Memory B cell (primary cell): ENCODE measurements around the gene SLC22A13.
"Not testable (repeated sequence)": the region's sequence is repeated elsewhere in the genome, so short reads cannot be mapped to it uniquely, and the experiment has no call there.

Experiments
- ATAC-seq: fragments of 150-1000 bp; cut with Tn5 transposase; 2 replicates; pipeline ENCODE4 v1.10.0; 2021; ENCODE audit warnings: low read depth, mild to moderate bottlenecking, moderate library complexity
- DNase-seq, 2 donors: peaks; one replicate each; pipeline ENCODE4 v3.0.0; 2022; ENCODE audit warnings: low spot score in 2 of 2
- H3K27ac Mint-ChIP-seq: one replicate; pipeline ENCODE4 v1.8.0; 2022; ENCODE audit warnings: mild to moderate bottlenecking, moderate library complexity, mixed read lengths
- H3K27me3 Mint-ChIP-seq: one replicate; pipeline ENCODE4 v1.8.0; 2022; ENCODE audit warnings: mixed read lengths
- H3K36me3 Mint-ChIP-seq: one replicate; pipeline ENCODE4 v1.8.0; 2022; ENCODE audit warnings: mild to moderate bottlenecking, mixed read lengths
- H3K4me1 Mint-ChIP-seq: one replicate; pipeline ENCODE4 v1.8.0; 2022; ENCODE audit warnings: mixed read lengths
- H3K4me3 Mint-ChIP-seq: one replicate; pipeline ENCODE4 v1.8.0; 2022; ENCODE audit warnings: mild to moderate bottlenecking, moderate library complexity, mixed read lengths
- H3K9me3 Mint-ChIP-seq: one replicate; pipeline ENCODE4 v1.8.0; 2022; ENCODE audit warnings: mixed read lengths

SLC22A13 gene

GRCh38 chr3:38317192-38317759, 51.7 kb downstream of the SLC22A13 start:
- H3K4me3 Mint-ChIP-seq = no peak overlapping the region
- peaks cover 1% of the 10 kb centered on the region for H3K9me3 Mint-ChIP-seq
- DNase-seq (no peak), ATAC-seq (no peak)
- H3K4me1 Mint-ChIP-seq = no peaks in the 10 kb centered on the region
- H3K36me3 Mint-ChIP-seq = no peaks in the 10 kb centered on the region
- H3K27me3 Mint-ChIP-seq = peaks cover 13% of the 10 kb centered on the region
- no peak overlapping the region for H3K27ac Mint-ChIP-seq

DNA sequence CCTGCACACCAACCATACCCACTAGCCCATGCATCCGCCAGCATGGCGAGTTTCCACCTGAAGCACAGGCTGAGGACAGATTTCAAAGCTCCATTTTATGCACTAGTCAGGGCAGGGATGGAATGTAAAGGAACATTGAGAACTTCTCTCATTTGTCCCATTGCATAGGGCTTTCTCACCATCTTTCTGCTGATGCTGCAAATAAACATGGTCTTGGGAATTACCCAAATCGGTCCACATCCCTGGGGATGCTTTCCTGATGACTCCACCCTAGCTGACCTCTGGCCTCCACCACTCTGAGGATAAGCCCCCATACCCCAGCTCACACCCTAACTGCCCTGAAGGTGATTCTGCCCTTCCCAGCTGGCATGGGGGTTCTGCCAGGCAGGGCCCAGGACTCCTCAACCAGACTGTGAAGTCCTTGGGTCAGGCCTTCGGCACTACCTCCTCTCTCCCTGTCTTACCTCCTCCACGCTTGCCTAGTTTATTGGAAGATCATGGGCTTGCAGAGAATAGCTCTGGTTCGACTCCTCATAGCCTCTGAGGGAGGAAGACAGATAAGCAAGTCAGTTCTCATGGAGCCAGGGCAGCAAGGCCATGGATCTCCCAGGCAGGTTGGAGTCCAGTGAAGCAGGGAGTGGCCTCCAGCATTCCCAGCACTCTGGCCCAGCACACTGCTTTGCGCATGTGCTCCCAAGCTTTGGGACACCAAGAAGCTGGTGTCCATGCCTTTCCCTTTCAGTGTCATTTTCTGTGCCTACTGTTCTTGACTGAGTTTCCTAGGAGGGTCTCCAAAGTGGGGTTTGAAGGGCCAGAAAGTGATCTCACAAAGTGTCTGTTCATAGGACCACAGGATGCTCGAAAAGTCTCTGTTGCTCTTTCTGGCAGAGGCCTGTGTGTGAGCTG, 53.4 kb downstream of the SLC22A13 start:
- Mint-ChIP-seq H3K36me3 (no peaks in the 10 kb centered on the region), H3K27ac (no peak overlapping the region), H3K27me3 (peaks cover 11% of the 10 kb centered on the region), H3K9me3 (peaks cover 4% of the 10 kb centered on the region), H3K4me1 (no peaks in the 10 kb centered on the region), H3K4me3 (no peak overlapping the region)
- ATAC-seq (no peak), DNase-seq (no peak)

- H3K36me3 Mint-ChIP-seq, DNase-seq, H3K27me3 Mint-ChIP-seq, H3K9me3 Mint-ChIP-seq, ATAC-seq, H3K27ac Mint-ChIP-seq, H3K4me1 Mint-ChIP-seq, H3K4me3 Mint-ChIP-seq: not testable (repeated sequence)
Observed at GRCh38 chr3:38320638-38321037, 55.0 kb downstream of the SLC22A13 start.

GRCh38 chr3:38323060-38323459, 57.4 kb downstream of the SLC22A13 start:
- Mint-ChIP-seq H3K4me1 (no peaks in the 10 kb centered on the region), H3K4me3 (no peak overlapping the region), H3K27ac (no peak overlapping the region), H3K36me3 (no peaks in the 10 kb centered on the region), H3K27me3 (peaks cover 11% of the 10 kb centered on the region), H3K9me3 (peaks cover 4% of the 10 kb centered on the region)
- ATAC-seq = no peak
- DNase-seq = no peak

GRCh38 chr3:38325256-38325655, 59.6 kb downstream of the SLC22A13 start:
- no peak overlapping the region for H3K27ac Mint-ChIP-seq
- DNase-seq = no peak
- H3K36me3 Mint-ChIP-seq = no peaks in the 10 kb centered on the region
- ATAC-seq = no peak
- H3K4me3 Mint-ChIP-seq = no peak overlapping the region
- no peaks in the 10 kb centered on the region for H3K4me1 Mint-ChIP-seq
- H3K27me3 Mint-ChIP-seq = peaks cover 14% of the 10 kb centered on the region
- peaks cover 4% of the 10 kb centered on the region for H3K9me3 Mint-ChIP-seq

GRCh38 chr3:38327335-38328009, 61.9 kb downstream of the SLC22A13 start:
- no peak overlapping the region for H3K4me3 Mint-ChIP-seq
- no peaks in the 10 kb centered on the region for H3K4me1 Mint-ChIP-seq
- H3K27ac Mint-ChIP-seq = no peak overlapping the region
- H3K9me3 Mint-ChIP-seq = peaks cover 3% of the 10 kb centered on the region
- no peak for ATAC-seq
- DNase-seq = no peak
- peaks cover 14% of the 10 kb centered on the region for H3K27me3 Mint-ChIP-seq
- no peaks in the 10 kb centered on the region for H3K36me3 Mint-ChIP-seq
